NCI-H748 (cell line): ENCODE data around the gene ZNF76.
A peak's percentile ranks its signal among the peaks of the same experiment; 100 is the strongest.
"Not testable (repeated sequence)": the region's sequence is repeated elsewhere in the genome, so short reads cannot be mapped to it uniquely, and the experiment has no call there.

ENCODE experiments used
- DNase-seq: peaks from one replicate; lab custom pipeline; 2025; ENCODE audit not compliant: unreplicated experiment; lab: John Stamatoyannopoulos, UW

ZNF76 gene

GRCh38 chr6:35298625-35299140, 39.1 kb downstream of the ZNF76 start:
- DNase-seq, result no peak

GRCh38 chr6:35299674-35300073, 40.1 kb downstream of the ZNF76 start:
- DNase-seq, result no peak

DNA sequence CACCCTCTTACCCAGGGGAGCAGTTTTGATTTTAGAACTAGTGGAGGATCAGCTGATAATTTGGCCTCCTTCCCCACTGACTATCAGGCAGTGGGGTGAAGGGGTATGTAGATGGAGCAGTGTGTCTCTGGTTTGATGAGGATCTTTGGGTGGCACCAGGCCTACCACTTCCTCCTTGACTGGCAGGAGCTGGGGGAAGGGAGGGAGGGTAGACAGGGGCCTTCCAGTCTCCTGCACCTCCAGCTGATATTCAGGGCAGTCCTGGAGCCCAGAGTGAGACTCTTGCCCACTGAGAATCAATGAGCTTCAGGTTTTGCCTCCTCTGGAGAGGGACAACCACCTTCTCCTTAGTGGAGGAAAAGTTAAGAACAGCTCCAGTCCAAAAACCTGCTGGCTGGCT, 41.3 kb downstream of the ZNF76 start:
- DNase-seq, result no peak

DNA sequence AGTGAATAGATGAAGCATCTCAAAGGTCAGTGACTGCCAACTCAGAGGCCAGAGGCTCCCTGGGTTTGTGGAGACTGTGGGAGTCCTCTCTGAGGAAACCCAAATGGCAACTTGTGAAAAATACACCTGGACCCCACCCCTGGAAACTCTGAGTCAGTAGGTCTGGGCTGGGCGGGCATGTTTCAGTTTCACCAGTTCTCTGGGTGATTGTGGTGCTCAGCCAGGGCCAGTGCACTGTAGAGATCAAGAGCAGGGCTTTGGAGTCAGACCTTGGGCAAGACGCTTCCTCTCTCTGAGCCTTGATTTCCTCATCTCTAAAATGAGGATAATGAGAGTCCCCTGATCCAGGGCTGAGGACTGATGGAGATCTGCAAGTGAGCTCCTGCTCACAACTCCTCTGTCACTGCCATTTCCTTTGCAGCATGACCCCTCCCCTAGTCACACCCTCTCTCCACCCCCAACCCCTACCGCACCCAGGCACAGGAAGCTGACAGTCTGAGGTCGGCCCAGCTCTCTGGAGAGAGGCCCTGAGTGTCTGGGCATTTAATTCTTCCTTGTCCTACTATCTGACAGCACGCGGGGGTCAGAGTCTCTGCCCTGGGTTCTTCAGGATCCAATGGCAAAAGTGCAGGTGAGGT, 43.2 kb downstream of the ZNF76 start:
- DNase-seq, result no peak

DNA sequence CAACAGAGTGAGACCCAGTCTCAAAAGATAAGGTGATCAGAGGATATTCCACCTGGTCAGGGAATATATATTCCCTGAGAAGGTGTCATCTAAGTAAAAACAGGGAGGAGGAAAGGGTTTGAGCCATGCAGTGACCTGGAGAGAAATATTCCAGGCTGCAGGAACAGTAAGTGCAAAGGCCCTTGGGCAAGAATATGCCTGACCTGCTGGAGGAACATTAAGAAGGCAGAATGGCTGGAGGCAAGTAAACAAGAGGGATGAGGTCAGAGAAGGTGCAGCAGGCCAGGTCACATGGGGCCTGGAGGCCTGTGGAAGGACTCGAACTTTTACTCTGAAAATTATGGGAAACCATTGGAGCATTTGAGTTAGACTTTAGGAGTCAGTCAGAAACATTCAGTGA, 44.8 kb downstream of the ZNF76 start:
- DNase-seq, result no peak

GRCh38 chr6:35305117-35305516, 45.6 kb downstream of the ZNF76 start:
- no peak for DNase-seq

GRCh38 chr6:35307138-35307537, 47.6 kb downstream of the ZNF76 start:
- not testable (repeated sequence) for DNase-seq

DNA sequence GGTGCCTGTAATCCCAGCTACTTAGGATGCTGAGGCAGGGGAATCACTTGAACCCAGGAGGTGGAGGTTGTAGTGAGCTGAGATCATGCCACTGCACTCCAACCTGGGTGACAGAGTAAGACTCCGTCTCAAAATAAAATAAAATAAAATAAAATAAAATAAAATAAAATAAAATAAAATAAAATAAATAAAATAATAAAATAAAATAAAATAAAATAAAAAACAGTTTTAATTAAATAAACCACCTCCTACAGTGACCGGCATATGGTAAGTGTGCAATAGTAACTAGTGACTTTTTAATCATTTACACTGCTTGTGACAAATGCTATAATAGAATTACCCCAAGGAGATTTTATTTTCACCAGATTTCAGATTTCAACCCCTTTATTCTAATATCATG, 49.0 kb downstream of the ZNF76 start:
- not testable (repeated sequence) for DNase-seq

GRCh38 chr6:35309611-35310264, 50.2 kb downstream of the ZNF76 start:
- DNase-seq, result no peak

DNA sequence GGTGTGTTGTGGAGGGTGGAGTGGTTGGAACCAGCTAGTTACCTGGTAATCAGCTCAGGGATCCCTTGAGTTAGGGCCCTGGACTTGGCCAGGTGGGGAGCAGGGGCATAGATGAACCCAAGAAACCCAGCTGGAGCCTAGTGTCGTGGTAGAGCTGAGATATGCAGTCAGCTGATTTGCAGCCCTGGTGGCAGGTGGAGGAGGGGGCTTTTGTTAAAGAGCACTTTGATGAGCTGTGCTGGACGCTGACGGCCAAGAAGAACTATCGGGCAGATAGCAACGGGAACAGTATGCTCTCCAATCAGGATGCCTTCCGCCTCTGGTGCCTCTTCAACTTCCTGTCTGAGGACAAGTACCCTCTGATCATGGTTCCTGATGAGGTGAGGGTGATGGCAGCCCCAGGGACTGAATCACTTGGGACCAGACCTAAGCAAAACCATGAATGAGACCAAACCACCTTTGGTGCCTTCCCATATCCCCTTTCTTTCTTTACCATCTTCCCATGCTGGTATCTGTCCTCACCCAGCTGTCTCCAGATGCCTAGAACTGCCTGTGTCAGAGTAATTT, 50.8 kb downstream of the ZNF76 start:
- no peak for DNase-seq

GRCh38 chr6:35311390-35312075, 52.0 kb downstream of the ZNF76 start:
- DNase-seq, result no peak

GRCh38 chr6:35312076-35312800, 52.7 kb downstream of the ZNF76 start:
- DNase-seq, result no peak

GRCh38 chr6:35312807-35313206, 53.3 kb downstream of the ZNF76 start:
- no peak for DNase-seq

DNA sequence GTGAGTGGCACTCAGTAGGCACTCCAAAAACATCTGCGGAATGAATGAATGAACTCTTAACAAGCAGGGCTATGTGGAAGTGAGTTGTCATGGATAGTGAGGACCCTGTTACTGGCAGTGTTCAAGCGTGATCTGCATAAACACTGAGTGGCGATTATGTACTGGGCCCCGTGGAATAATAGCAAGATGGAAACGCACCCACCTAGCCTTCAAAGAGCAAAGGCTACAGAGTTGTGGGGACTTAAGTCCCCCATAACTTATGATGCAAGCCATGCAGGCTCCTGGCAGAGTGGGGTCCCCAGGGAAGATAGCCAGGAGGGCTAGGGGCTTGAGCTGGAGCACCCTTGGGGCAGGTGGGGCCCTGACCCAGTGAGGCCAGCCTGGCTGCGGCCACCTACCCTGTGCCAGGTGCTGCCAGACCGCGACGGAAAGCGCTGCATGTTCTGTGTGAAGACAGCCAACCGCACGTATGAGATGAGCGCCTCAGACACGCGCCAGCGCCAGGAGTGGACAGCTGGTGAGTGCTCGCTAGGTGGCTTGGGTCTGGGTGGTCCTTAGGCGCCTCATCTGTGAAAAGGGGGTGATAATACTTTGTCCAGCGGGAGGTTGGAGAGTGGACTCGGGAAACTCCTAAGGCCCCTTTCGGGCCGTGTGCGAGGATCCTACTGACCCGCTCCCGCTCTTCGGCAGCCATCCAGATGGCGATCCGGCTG, 58.1 kb downstream of the ZNF76 start:
- DNase-seq, result peak; percentile 83

- peak; percentile 95 for DNase-seq
Observed at GRCh38 chr6:35318196-35319171, 58.9 kb downstream of the ZNF76 start.

GRCh38 chr6:35319346-35320030, 60.0 kb downstream of the ZNF76 start:
- DNase-seq, result no peak

GRCh38 chr6:35320031-35320410, 60.5 kb downstream of the ZNF76 start:
- no peak for DNase-seq

- DNase-seq, result no peak
Observed at GRCh38 chr6:35321091-35321490, 61.6 kb downstream of the ZNF76 start.
